ENCODE results near the gene TTBK1. TPM values are rescaled to one million over a fixed set of nuclear protein-coding genes. Genes with fewer than 3 reads are reported as not detected.

The TTBK1 gene
- total RNA-seq, 2 experiments from 2014 or later: 0.09 to 0.11 TPM

GRCh38 chr6:43283905-43284304 lies 40.6 kb downstream of the TTBK1 start:
- ChIA-PET CTCF (no interaction called here), POLR2A (no interaction called here)
- H3K36me3 Mint-ChIP-seq (ENCODE audit: low read depth): no peaks in the 10 kb centered on the region
- no peak overlapping the region for H3K27ac Mint-ChIP-seq
- peaks cover 28% of the 10 kb centered on the region for H3K27me3 Mint-ChIP-seq
- no peak overlapping the region for H3K4me3 Mint-ChIP-seq
- ATAC-seq (no peak), DNase-seq (no peak)
- no peaks in the 10 kb centered on the region for H3K4me1 Mint-ChIP-seq (ENCODE audit: low read depth)
- intact Hi-C loops (cut with micrococcal nuclease): no loop called here
- no peak for TF ChIP-seq CTCF (IDR thresholded peaks at IDR 0.05)
- no peaks in the 10 kb centered on the region for H3K9me3 Mint-ChIP-seq

- Mint-ChIP-seq H3K36me3 (ENCODE audit: low read depth) (no peaks in the 10 kb centered on the region), H3K27ac (no peak overlapping the region), H3K27me3 (peaks cover 28% of the 10 kb centered on the region), H3K9me3 (no peaks in the 10 kb centered on the region), H3K4me3 (no peak overlapping the region), H3K4me1 (ENCODE audit: low read depth) (no peaks in the 10 kb centered on the region)
- intact Hi-C loops (cut with micrococcal nuclease): no loop called here
- DNase-seq (no peak), ATAC-seq (no peak)
- POLR2A ChIA-PET: no interaction called here
- CTCF ChIA-PET: no interaction called here
- TF ChIP-seq CTCF (IDR thresholded peaks at IDR 0.05): no peak
Measured at GRCh38 chr6:43284991-43285781, 41.9 kb downstream of the TTBK1 start.

- Mint-ChIP-seq H3K9me3 (no peaks in the 10 kb centered on the region), H3K27ac (no peak overlapping the region), H3K4me3 (no peak overlapping the region), H3K27me3 (peaks cover 24% of the 10 kb centered on the region), H3K4me1 (ENCODE audit: low read depth) (no peaks in the 10 kb centered on the region), H3K36me3 (ENCODE audit: low read depth) (no peaks in the 10 kb centered on the region)
- intact Hi-C loops (cut with micrococcal nuclease): no loop called here
- CTCF ChIA-PET: no interaction called here
- ATAC-seq (no peak), DNase-seq (no peak)
- TF ChIP-seq CTCF (IDR thresholded peaks at IDR 0.05): no peak
- POLR2A ChIA-PET: interaction anchor here (0.6 kb wide), 1 partner anchor 195 kb away, joined by 3 read pairs; no protein-coding TSS in a partner anchor
Measured at GRCh38 chr6:43285832-43286231, 42.6 kb downstream of the TTBK1 start.

GRCh38 chr6:43286456-43286979 lies 43.2 kb downstream of the TTBK1 start:
- Mint-ChIP-seq H3K36me3 (ENCODE audit: low read depth) (no peaks in the 10 kb centered on the region), H3K9me3 (no peaks in the 10 kb centered on the region), H3K4me1 (ENCODE audit: low read depth) (no peaks in the 10 kb centered on the region), H3K4me3 (no peak overlapping the region), H3K27me3 (peaks cover 22% of the 10 kb centered on the region), H3K27ac (no peak overlapping the region)
- TF ChIP-seq CTCF (IDR thresholded peaks at IDR 0.05): no peak
- ChIA-PET POLR2A (interaction anchor here (0.6 kb wide), 1 partner anchor 194 kb away, joined by 3 read pairs; no protein-coding TSS in a partner anchor), CTCF (no interaction called here)
- ATAC-seq (no peak), DNase-seq (no peak)
- intact Hi-C loops (cut with micrococcal nuclease): no loop called here

GRCh38 chr6:43286980-43287716 lies 43.9 kb downstream of the TTBK1 start:
- Mint-ChIP-seq H3K36me3 (ENCODE audit: low read depth) (no peaks in the 10 kb centered on the region), H3K27ac (no peak overlapping the region), H3K4me1 (ENCODE audit: low read depth) (no peaks in the 10 kb centered on the region), H3K27me3 (peaks cover 21% of the 10 kb centered on the region), H3K9me3 (no peaks in the 10 kb centered on the region), H3K4me3 (no peak overlapping the region)
- intact Hi-C loops (cut with micrococcal nuclease): no loop called here
- ChIA-PET CTCF (no interaction called here), POLR2A (interaction anchor here (0.6 kb wide), 1 partner anchor 73 kb away, joined by 3 read pairs; no protein-coding TSS in a partner anchor)
- no peak for DNase-seq
- ATAC-seq: no peak
- no peak for TF ChIP-seq CTCF (IDR thresholded peaks at IDR 0.05)

Measured in activated CD8-positive, alpha-beta T cell treated with anti-CD3 and anti-CD28 coated beads for 36 hours (primary cell).